Immature natural killer cell (primary cell): ENCODE data around the gene BOLA3. TPM values are rescaled to one million over a fixed set of nuclear protein-coding genes. Genes with fewer than 3 reads are reported as not detected.

ENCODE experiments used
- DNase-seq, 3 donors: peaks; one replicate each; pipeline ENCODE4 v3.0.0; 2022; ENCODE audit warnings: mixed read lengths in 1 of 3
- H3K27ac Mint-ChIP-seq, 6 donors: one replicate each; pipeline ENCODE4 v1.8.0; 2020; ENCODE audit warnings: mixed read lengths in 6 of 6, mild to moderate bottlenecking in 5 of 6, inconsistent platforms in 4 of 6, moderate library complexity in 3 of 6
- H3K27me3 Mint-ChIP-seq, 3 donors: one replicate each; pipeline ENCODE4 v1.8.0; 2020 to 2021; ENCODE audit warnings: low read depth in 3 of 3, mild to moderate bottlenecking in 3 of 3, mixed read lengths in 3 of 3, moderate library complexity in 3 of 3, inconsistent platforms in 1 of 3
- H3K36me3 Mint-ChIP-seq, 3 donors: one replicate each; pipeline ENCODE4 v1.8.0; 2020; ENCODE audit warnings: mixed read lengths in 3 of 3, inconsistent platforms in 2 of 3, mild to moderate bottlenecking in 2 of 3
- H3K4me1 Mint-ChIP-seq, 2 donors: one replicate each; pipeline ENCODE4 v1.8.0; 2020; ENCODE audit warnings: inconsistent platforms in 2 of 2, mild to moderate bottlenecking in 2 of 2, mixed read lengths in 2 of 2, moderate library complexity in 1 of 2
- H3K4me3 Mint-ChIP-seq, 5 donors: one replicate each; pipeline ENCODE4 v1.8.0; 2020; ENCODE audit warnings: mild to moderate bottlenecking in 5 of 5, mixed read lengths in 5 of 5, inconsistent platforms in 3 of 5, moderate library complexity in 3 of 5
- H3K9me3 Mint-ChIP-seq, 6 donors: one replicate each; pipeline ENCODE4 v1.8.0; 2020; ENCODE audit warnings: mild to moderate bottlenecking in 6 of 6, mixed read lengths in 6 of 6, inconsistent platforms in 4 of 6, moderate library complexity in 3 of 6
- polyA plus RNA-seq, 3 donors: library from polyadenylated mRNA; unstranded; fragments of 300-500 nt; fragmentation: Illumina TruSeq; gene quantifications; one replicate each; pipeline ENCODE4 v1.2.3, GENCODE V29; 2021

The BOLA3 gene
- polyA plus RNA-seq, 3 donors from 2014 or later = 36.7 to 64.7 (median 57.8) TPM

DNA sequence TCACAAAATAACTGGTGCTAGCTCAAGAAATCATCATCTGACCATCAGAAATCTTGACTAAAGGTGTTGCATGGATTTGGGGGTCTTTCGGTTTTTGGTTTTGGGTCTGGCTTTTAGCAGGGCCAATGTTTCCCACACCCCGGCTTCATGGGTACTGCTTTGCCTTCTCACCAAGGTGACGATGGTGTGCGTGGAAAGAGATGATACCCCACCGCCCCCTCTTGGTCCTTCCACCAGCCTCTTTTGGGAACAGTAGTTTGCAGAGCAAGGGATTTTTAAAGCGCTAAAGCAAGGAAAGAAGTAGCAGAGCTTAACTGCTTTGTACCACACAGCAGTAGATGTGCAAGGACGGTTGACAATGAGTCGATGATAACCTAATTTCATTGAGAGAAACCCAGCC, 42.3 kb downstream of the BOLA3 start:
- Mint-ChIP-seq H3K4me1 (peaks cover 15 to 30% of the 10 kb centered on the region in 2 donors), H3K4me3 (no peak overlapping the region), H3K27me3 (peaks cover 0 to 8% (median 3%) of the 10 kb centered on the region in 3 donors), H3K9me3 (no peaks in the 10 kb centered on the region), H3K36me3 (peaks cover 3 to 10% (median 7%) of the 10 kb centered on the region in 3 donors), H3K27ac (no peak overlapping the region)
- DNase-seq = no peak

DNA sequence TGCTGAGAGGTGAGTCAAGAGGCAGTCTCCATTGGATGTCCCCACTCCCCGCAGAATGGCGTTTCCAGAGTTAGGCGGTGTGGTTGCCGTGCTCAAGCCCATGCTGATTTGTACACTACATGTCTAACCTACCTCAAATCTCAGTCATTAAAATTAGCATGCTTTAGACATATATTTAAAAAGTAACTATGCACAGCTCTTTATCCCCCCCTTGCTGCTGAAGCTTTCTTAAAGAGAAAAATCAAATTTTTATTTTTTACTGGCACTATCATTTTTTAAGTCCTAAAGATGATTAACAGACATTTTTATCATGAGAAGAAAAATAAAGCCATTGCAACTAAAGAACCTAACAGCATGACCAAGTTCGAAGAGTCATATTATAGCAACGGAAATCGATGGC, 42.9 kb downstream of the BOLA3 start:
- Mint-ChIP-seq H3K36me3 (peaks cover 3 to 13% (median 4%) of the 10 kb centered on the region in 3 donors), H3K4me1 (peaks cover 15 to 30% of the 10 kb centered on the region in 2 donors), H3K27ac (peak overlapping the region in 2 of 6 donors; percentile 36 to 42), H3K4me3 (no peak overlapping the region), H3K27me3 (peaks cover 0 to 9% (median 3%) of the 10 kb centered on the region in 3 donors), H3K9me3 (no peaks in the 10 kb centered on the region)
- DNase-seq = peak in 1 of 3 donors; percentile 18

DNA sequence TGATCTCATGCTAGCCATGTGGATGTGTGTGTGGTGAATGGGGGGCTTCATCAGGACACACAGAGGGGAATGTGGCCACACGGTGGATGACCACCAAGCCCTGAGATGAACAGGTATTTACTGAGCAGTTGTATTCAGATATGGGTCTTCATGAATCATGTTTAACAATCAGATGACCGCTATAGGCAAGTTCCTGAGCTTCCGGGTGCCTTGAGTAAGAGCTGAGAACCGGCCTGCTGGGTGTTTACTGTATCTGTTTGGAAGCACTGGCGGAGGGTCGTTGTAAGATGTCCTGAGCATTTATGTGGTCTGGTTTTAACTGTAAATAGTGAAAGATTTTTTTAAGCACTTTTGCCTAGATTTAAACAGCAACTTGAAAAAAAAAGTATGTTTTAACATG, 43.9 kb downstream of the BOLA3 start:
- Mint-ChIP-seq H3K27me3 (peaks cover 0 to 10% (median 5%) of the 10 kb centered on the region in 3 donors), H3K9me3 (no peaks in the 10 kb centered on the region), H3K4me1 (peaks cover 15 to 30% of the 10 kb centered on the region in 2 donors), H3K36me3 (peaks cover 7 to 22% (median 8%) of the 10 kb centered on the region in 3 donors), H3K4me3 (no peak overlapping the region), H3K27ac (peak overlapping the region in 4 of 6 donors; percentile 8 to 40 (median 30))
- no peak for DNase-seq

DNA sequence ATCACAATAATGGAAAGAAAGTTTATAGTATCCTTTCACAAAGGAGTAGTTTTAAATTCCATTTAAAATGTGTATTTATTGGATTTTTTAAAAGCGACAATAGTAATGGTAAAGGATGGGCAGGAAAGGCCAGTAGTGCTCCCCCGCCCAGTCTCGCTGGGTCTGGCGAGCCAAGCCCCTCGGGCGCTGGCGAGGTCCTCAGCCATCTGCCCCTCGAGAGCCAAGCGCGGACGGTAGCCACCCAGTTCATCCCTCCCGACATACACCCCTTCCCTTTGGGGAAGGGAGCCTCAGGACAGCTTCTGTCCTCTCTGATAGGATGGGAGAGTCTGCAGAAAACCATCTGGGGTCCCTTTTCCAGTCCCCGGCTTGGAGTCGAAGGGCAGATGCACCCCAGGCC, 45.2 kb downstream of the BOLA3 start:
- no peak for DNase-seq
- Mint-ChIP-seq H3K36me3 (peaks cover 8 to 27% (median 8%) of the 10 kb centered on the region in 3 donors), H3K4me1 (peaks cover 15 to 30% of the 10 kb centered on the region in 2 donors), H3K9me3 (no peaks in the 10 kb centered on the region), H3K27me3 (peaks cover 0 to 11% (median 5%) of the 10 kb centered on the region in 3 donors), H3K27ac (peak overlapping the region in 3 of 6 donors; percentile 8 to 53 (median 21)), H3K4me3 (no peak overlapping the region)

DNA sequence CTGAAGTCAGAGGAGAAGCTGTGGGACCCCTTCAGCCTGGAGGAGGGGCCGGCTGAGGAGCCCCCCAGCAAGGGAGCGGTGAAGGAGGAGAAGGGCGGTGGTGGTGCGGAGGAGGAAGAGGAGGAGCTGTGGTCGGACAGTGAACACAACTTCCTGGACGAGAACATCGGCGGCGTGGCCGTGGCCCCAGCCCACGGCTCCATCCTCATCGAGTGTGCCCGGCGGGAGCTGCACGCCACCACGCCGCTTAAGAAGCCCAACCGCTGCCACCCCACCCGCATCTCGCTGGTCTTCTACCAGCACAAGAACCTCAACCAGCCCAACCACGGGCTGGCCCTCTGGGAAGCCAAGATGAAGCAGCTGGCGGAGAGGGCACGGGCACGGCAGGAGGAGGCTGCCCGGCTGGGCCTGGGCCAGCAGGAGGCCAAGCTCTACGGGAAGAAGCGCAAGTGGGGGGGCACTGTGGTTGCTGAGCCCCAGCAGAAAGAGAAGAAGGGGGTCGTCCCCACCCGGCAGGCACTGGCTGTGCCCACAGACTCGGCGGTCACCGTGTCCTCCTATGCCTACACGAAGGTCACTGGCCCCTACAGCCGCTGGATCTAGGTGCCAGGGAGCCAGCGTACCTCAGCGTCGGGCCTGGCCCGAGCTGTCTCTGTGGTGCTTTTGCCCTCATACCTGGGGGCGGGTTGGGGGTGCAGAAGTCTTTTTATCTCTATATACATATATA, 46.0 kb downstream of the BOLA3 start:
- Mint-ChIP-seq H3K4me3 (peak overlapping the region in 1 of 5 donors; percentile 2), H3K9me3 (no peaks in the 10 kb centered on the region), H3K27ac (peak overlapping the region in 2 of 6 donors; percentile 21 to 46), H3K27me3 (peaks cover 0 to 11% (median 5%) of the 10 kb centered on the region in 3 donors), H3K4me1 (peaks cover 17 to 30% of the 10 kb centered on the region in 2 donors), H3K36me3 (peaks cover 8 to 32% (median 8%) of the 10 kb centered on the region in 3 donors)
- no peak for DNase-seq

DNA sequence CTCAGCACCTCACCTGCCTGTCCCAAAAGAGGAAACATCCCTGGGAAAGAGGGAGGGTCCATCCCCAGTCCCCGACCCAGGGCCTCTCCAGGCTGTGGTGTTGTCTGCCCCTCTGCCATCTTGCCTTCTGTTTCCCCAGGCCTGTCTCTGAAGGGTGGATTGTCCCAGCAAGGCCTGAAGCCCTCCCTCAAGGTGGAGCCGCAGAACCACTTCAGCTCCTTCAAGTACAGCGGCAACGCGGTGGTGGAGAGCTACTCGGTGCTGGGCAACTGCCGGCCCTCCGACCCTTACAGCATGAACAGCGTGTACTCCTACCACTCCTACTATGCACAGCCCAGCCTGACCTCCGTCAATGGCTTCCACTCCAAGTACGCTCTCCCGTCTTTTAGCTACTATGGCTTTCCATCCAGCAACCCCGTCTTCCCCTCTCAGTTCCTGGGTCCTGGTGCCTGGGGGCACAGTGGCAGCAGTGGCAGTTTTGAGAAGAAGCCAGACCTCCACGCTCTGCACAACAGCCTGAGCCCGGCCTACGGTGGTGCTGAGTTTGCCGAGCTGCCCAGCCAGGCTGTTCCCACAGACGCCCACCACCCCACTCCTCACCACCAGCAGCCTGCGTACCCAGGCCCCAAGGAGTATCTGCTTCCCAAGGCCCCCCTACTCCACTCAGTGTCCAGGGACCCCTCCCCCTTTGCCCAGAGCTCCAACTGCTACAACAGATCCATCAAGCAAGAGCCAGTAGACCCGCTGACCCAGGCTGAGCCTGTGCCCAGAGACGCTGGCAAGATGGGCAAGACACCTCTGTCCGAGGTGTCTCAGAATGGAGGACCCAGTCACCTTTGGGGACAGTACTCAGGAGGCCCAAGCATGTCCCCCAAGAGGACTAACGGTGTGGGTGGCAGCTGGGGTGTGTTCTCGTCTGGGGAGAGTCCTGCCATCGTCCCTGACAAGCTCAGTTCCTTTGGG, 47.2 kb downstream of the BOLA3 start:
- H3K4me1 Mint-ChIP-seq = peaks cover 15 to 30% of the 10 kb centered on the region in 2 donors
- H3K36me3 Mint-ChIP-seq = peaks cover 8 to 35% (median 8%) of the 10 kb centered on the region in 3 donors
- DNase-seq = no peak
- H3K27me3 Mint-ChIP-seq = peaks cover 0 to 13% (median 5%) of the 10 kb centered on the region in 3 donors
- H3K9me3 Mint-ChIP-seq = no peaks in the 10 kb centered on the region
- H3K4me3 Mint-ChIP-seq = no peak overlapping the region
- H3K27ac Mint-ChIP-seq = no peak overlapping the region

DNA sequence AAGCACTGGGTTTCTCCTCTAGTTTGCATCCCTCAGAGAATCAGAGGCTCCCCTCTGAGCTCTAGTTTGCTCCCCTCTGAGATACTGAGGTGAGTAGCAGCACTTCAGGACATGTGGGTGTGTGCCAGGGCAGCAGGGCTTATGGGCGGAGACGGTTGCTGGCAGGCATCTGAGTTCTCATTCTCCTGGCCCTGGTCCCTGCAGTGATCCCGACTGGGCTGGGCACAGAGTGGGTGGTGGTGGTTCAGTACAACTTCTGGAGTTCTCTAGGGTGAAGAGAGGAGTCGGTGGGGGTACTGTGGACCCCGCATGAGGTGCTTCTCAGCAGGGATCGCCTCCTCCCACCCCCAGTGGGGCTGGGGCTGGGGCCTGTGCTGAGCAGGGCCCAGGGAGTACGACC, 47.9 kb downstream of the BOLA3 start:
- peaks cover 15 to 27% of the 10 kb centered on the region in 2 donors for H3K4me1 Mint-ChIP-seq
- H3K36me3 Mint-ChIP-seq = peaks cover 9 to 37% (median 9%) of the 10 kb centered on the region in 3 donors
- no peaks in the 10 kb centered on the region for H3K9me3 Mint-ChIP-seq
- DNase-seq = no peak
- H3K4me3 Mint-ChIP-seq = no peak overlapping the region
- H3K27me3 Mint-ChIP-seq = peaks cover 0 to 13% (median 5%) of the 10 kb centered on the region in 3 donors
- no peak overlapping the region for H3K27ac Mint-ChIP-seq

DNA sequence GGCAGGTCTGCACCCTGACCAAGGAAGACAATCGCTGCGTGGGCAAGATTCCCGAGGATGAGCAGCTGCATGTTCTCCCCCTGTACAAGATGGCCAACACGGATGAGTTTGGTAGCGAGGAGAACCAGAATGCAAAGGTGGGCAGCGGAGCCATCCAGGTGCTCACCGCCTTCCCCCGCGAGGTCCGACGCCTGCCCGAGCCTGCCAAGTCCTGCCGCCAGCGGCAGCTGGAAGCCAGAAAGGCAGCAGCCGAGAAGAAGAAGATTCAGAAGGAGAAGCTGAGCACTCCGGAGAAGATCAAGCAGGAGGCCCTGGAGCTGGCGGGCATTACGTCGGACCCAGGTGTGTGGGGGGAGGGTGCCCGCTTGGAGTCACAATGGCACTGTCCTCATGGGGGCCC, 48.4 kb downstream of the BOLA3 start:
- H3K27me3 Mint-ChIP-seq = peaks cover 0 to 14% (median 5%) of the 10 kb centered on the region in 3 donors
- H3K36me3 Mint-ChIP-seq = peaks cover 13 to 43% (median 13%) of the 10 kb centered on the region in 3 donors
- H3K27ac Mint-ChIP-seq = peak overlapping the region in 2 of 6 donors; percentile 14 to 20
- H3K4me1 Mint-ChIP-seq = peaks cover 13 to 23% of the 10 kb centered on the region in 2 donors
- no peaks in the 10 kb centered on the region for H3K9me3 Mint-ChIP-seq
- DNase-seq = no peak
- no peak overlapping the region for H3K4me3 Mint-ChIP-seq

DNA sequence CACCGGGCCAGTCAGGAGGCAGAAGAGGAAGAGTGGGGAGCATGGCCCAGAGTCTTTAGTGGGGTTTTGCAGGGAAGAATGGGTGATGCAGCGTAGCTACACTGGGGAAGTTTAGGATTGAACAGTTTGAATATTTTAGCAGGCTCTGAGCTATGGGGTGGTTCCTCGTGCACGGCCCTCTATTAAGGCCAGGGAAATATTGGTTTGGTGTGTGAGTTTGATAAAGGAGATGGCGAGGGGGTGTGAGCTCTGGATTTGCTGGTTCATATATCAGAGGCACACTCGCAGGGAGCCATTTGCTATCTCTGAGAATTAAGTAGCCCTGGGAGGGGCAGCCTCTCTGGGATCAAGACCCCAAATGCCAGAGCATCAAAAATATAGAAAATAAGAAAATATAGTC, 50.1 kb downstream of the BOLA3 start:
- no peaks in the 10 kb centered on the region for H3K9me3 Mint-ChIP-seq
- no peak overlapping the region for H3K4me3 Mint-ChIP-seq
- H3K27me3 Mint-ChIP-seq = peaks cover 0 to 12% (median 2%) of the 10 kb centered on the region in 3 donors
- DNase-seq = no peak
- peak overlapping the region in 2 of 6 donors; percentile 25 to 30 for H3K27ac Mint-ChIP-seq
- peaks cover 17 to 46% (median 20%) of the 10 kb centered on the region in 3 donors for H3K36me3 Mint-ChIP-seq
- peaks cover 1 to 7% of the 10 kb centered on the region in 2 donors for H3K4me1 Mint-ChIP-seq

DNA sequence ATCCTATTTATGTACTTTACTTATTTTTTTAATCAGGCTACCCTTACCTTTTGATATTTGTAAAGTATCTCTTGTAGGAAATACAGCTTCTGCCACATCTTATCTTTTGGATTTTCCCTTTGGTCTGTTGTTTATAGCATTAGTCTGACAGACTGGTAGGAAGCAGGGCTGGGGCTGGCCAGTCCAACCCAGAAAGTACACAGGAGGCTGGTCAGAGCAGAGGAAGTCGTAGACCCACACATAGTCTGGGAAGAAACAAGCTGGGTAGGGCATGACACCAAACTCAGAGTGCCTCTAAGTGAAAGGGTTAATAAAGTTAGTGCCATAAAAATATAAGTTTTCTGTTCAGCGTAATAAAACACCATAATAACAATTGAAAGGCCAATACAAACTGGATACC, 51.7 kb downstream of the BOLA3 start:
- Mint-ChIP-seq H3K4me1 (peaks cover 6 to 8% of the 10 kb centered on the region in 2 donors), H3K27ac (no peak overlapping the region), H3K4me3 (no peak overlapping the region), H3K36me3 (peaks cover 17 to 55% (median 26%) of the 10 kb centered on the region in 3 donors), H3K9me3 (no peaks in the 10 kb centered on the region), H3K27me3 (peaks cover 0 to 7% (median 2%) of the 10 kb centered on the region in 3 donors)
- no peak for DNase-seq

DNA sequence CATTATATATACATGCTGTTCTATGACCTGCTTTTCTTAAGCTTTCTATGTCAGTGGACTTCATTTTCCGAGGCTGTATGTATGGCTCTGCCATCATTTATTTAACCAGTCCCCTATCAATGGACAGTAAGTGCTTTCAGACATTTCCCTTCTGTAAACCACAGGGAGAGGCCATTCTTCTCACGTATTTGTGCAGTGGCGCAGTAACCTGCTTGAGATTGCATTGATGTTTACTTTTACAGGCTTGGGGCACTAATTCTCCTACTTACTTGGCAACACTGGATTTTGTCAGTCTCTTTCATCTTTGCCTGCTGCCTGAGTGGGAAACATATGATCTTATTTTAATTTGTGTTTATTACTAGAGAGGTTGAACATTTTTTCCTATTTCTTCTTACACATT, 52.1 kb downstream of the BOLA3 start:
- H3K27ac Mint-ChIP-seq = peak overlapping the region in 1 of 6 donors; percentile 67
- no peak overlapping the region for H3K4me3 Mint-ChIP-seq
- peaks cover 10 to 12% of the 10 kb centered on the region in 2 donors for H3K4me1 Mint-ChIP-seq
- peaks cover 17 to 58% (median 26%) of the 10 kb centered on the region in 3 donors for H3K36me3 Mint-ChIP-seq
- H3K9me3 Mint-ChIP-seq = no peaks in the 10 kb centered on the region
- DNase-seq = no peak
- peaks cover 0 to 7% (median 2%) of the 10 kb centered on the region in 3 donors for H3K27me3 Mint-ChIP-seq

DNA sequence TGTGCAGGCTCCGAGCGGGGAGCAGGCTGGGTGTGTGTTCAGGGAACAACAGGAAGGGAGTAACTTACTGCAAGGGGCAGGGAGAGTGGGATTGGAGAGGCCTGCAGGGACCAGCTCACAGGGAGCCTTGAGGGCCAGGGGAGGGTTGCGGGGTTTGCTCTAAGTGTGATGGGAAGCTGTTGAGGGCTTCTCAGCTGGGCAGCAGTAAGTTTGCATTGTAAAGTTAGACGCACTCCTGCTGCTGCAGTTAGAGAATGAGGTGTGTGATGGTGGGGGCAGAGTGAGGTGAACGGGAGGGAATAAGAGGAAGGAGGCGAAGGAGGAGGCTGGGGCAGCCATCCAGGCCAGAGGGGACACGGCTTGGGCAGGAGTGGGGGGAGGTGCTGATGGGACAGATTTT, 53.4 kb downstream of the BOLA3 start:
- no peak for DNase-seq
- Mint-ChIP-seq H3K27me3 (peaks cover 0 to 6% (median 2%) of the 10 kb centered on the region in 3 donors), H3K4me1 (peaks cover 21 to 23% of the 10 kb centered on the region in 2 donors), H3K36me3 (peaks cover 17 to 50% (median 26%) of the 10 kb centered on the region in 3 donors), H3K4me3 (no peak overlapping the region), H3K27ac (peak overlapping the region in 1 of 6 donors; percentile 51), H3K9me3 (no peaks in the 10 kb centered on the region)

DNA sequence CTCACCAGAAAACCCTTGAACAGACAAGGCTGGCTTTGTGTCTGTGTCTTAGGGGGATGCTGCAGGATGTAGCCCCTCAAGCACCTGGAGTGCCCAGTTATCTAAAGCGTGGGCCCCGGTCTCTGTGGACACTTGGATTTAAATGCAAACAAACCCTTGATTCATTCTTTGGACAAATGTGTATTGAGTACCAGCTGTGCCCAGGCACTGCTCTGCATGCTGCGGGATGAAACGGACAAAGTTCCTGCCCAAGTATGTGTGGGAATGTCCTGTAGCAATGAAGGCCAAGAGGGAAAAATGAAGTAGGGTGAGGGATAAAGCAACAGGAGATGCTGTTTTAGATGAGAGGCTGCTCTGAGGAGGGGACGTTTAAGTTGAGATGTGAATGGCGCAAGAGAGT, 53.9 kb downstream of the BOLA3 start:
- Mint-ChIP-seq H3K27ac (peak overlapping the region in 1 of 6 donors; percentile 51), H3K4me1 (peaks cover 23 to 25% of the 10 kb centered on the region in 2 donors)

More for the DNA sequence above, 53.9 kb downstream of the BOLA3 start:
- H3K9me3 Mint-ChIP-seq = no peaks in the 10 kb centered on the region
- peaks cover 0 to 6% (median 0%) of the 10 kb centered on the region in 3 donors for H3K27me3 Mint-ChIP-seq
- H3K4me3 Mint-ChIP-seq = no peak overlapping the region
- DNase-seq = no peak
- peaks cover 12 to 50% (median 24%) of the 10 kb centered on the region in 3 donors for H3K36me3 Mint-ChIP-seq
